Measurements from ENCODE around the gene LRRC36.

The LRRC36 gene

GRCh38 chr16:67395105-67395457 is 68.5 kb downstream of the LRRC36 start:
- Histone ChIP-seq H3K14ac (ENCODE audit: low read length) (no peak overlapping the region), H3K9me3 (ENCODE audit: insufficient read depth, low read depth, low read length) (peaks cover 2% of the 10 kb centered on the region), H3K4me2 (ENCODE audit: low read length) (no peak overlapping the region), H3K9ac (ENCODE audit: low read length) (no peak overlapping the region), H2BK120ac (ENCODE audit: insufficient read depth, low read length, poor library complexity) (no peak overlapping the region), H3K79me1 (ENCODE audit: low read length) (no peaks in the 10 kb centered on the region), H4K91ac (ENCODE audit: low read depth, low read length) (no peak overlapping the region), H2AK5ac (ENCODE audit: low read length) (no peak overlapping the region), H3K27ac (ENCODE audit: low read depth, low read length) (no peak overlapping the region), H3K36me3 (ENCODE audit: control insufficient read depth in 1 of 2, insufficient read depth in 2 of 2, low read length in 2 of 2) (no peaks in the 10 kb centered on the region), H3K27me3 (ENCODE audit: insufficient read depth, low read length) (peaks cover 33% of the 10 kb centered on the region), H2BK12ac (ENCODE audit: low read length) (no peak overlapping the region), H3K79me2 (ENCODE audit: control insufficient read depth, insufficient read depth, low read length, poor library complexity) (no peaks in the 10 kb centered on the region), H4K8ac (ENCODE audit: low read depth, low read length) (no peak overlapping the region), H3K4me3 (ENCODE audit: low read depth, low read length) (no peak overlapping the region), H2BK5ac (ENCODE audit: low read depth, low read length, poor library complexity) (no peak overlapping the region), H2AFZ (ENCODE audit: insufficient read depth, low read length, poor library complexity) (no peak overlapping the region), H3K23ac (ENCODE audit: low read length) (no peak overlapping the region), H3K4me1 (ENCODE audit: control insufficient read depth in 1 of 2, insufficient read depth in 2 of 2, low read length in 2 of 2) (peaks cover 17 to 19% of the 10 kb centered on the region in 2 experiments), H3K4ac (ENCODE audit: low read depth, low read length) (no peak overlapping the region), H3K18ac (ENCODE audit: low read length) (no peak overlapping the region), H4K12ac (ENCODE audit: low read depth, low read length) (no peak overlapping the region)
- no peak for DNase-seq
- WGBS (ENCODE audit: extremely low coverage, insufficient coverage, insufficient read length): no CpG with 5 or more reads among the region's 10 CpGs

GRCh38 chr16:67395458-67396158 is 69.0 kb downstream of the LRRC36 start:
- H4K91ac ChIP-seq (ENCODE audit: low read depth, low read length): no peak overlapping the region
- H2BK5ac ChIP-seq (ENCODE audit: low read depth, low read length, poor library complexity): no peak overlapping the region
- no peak overlapping the region for H3K4me3 ChIP-seq (ENCODE audit: low read depth, low read length)
- H2AFZ ChIP-seq (ENCODE audit: insufficient read depth, low read length, poor library complexity): no peak overlapping the region
- H4K12ac ChIP-seq (ENCODE audit: low read depth, low read length): no peak overlapping the region
- H3K4me1 ChIP-seq (ENCODE audit: control insufficient read depth in 1 of 2, insufficient read depth in 2 of 2, low read length in 2 of 2): peaks cover 17 to 19% of the 10 kb centered on the region in 2 experiments
- H3K27me3 ChIP-seq (ENCODE audit: insufficient read depth, low read length): peaks cover 33% of the 10 kb centered on the region
- no peak overlapping the region for H2BK12ac ChIP-seq (ENCODE audit: low read length)
- H3K4ac ChIP-seq (ENCODE audit: low read depth, low read length): no peak overlapping the region
- no peak overlapping the region for H3K9ac ChIP-seq (ENCODE audit: low read length)
- H3K4me2 ChIP-seq (ENCODE audit: low read length): peak overlapping the region; percentile 19
- no CpG with 5 or more reads among the region's 13 CpGs for WGBS (ENCODE audit: extremely low coverage, insufficient coverage, insufficient read length)
- no peak overlapping the region for H4K8ac ChIP-seq (ENCODE audit: low read depth, low read length)
- no peaks in the 10 kb centered on the region for H3K36me3 ChIP-seq (ENCODE audit: control insufficient read depth in 1 of 2, insufficient read depth in 2 of 2, low read length in 2 of 2)
- H3K79me1 ChIP-seq (ENCODE audit: low read length): no peaks in the 10 kb centered on the region
- H2AK5ac ChIP-seq (ENCODE audit: low read length): no peak overlapping the region
- no peak for DNase-seq
- peaks cover 2% of the 10 kb centered on the region for H3K9me3 ChIP-seq (ENCODE audit: insufficient read depth, low read depth, low read length)
- no peak overlapping the region for H3K14ac ChIP-seq (ENCODE audit: low read length)
- H3K79me2 ChIP-seq (ENCODE audit: control insufficient read depth, insufficient read depth, low read length, poor library complexity): no peaks in the 10 kb centered on the region
- no peak overlapping the region for H3K23ac ChIP-seq (ENCODE audit: low read length)
- no peak overlapping the region for H3K18ac ChIP-seq (ENCODE audit: low read length)
- no peak overlapping the region for H2BK120ac ChIP-seq (ENCODE audit: insufficient read depth, low read length, poor library complexity)
- H3K27ac ChIP-seq (ENCODE audit: low read depth, low read length): no peak overlapping the region

GRCh38 chr16:67396159-67397035 is 69.8 kb downstream of the LRRC36 start:
- Histone ChIP-seq H3K18ac (ENCODE audit: low read length) (no peak overlapping the region), H2BK12ac (ENCODE audit: low read length) (no peak overlapping the region), H3K9me3 (ENCODE audit: insufficient read depth, low read depth, low read length) (peaks cover 2% of the 10 kb centered on the region), H3K79me2 (ENCODE audit: control insufficient read depth, insufficient read depth, low read length, poor library complexity) (no peaks in the 10 kb centered on the region), H3K23ac (ENCODE audit: low read length) (no peak overlapping the region), H2BK5ac (ENCODE audit: low read depth, low read length, poor library complexity) (no peak overlapping the region), H4K8ac (ENCODE audit: low read depth, low read length) (no peak overlapping the region), H3K4me1 (ENCODE audit: control insufficient read depth in 1 of 2, insufficient read depth in 2 of 2, low read length in 2 of 2) (peaks cover 17 to 19% of the 10 kb centered on the region in 2 experiments), H3K9ac (ENCODE audit: low read length) (no peak overlapping the region), H3K4ac (ENCODE audit: low read depth, low read length) (no peak overlapping the region), H3K36me3 (ENCODE audit: control insufficient read depth in 1 of 2, insufficient read depth in 2 of 2, low read length in 2 of 2) (no peaks in the 10 kb centered on the region), H3K4me2 (ENCODE audit: low read length) (peak overlapping the region; percentile 19), H3K27ac (ENCODE audit: low read depth, low read length) (no peak overlapping the region), H4K12ac (ENCODE audit: low read depth, low read length) (no peak overlapping the region), H2AFZ (ENCODE audit: insufficient read depth, low read length, poor library complexity) (no peak overlapping the region), H3K14ac (ENCODE audit: low read length) (no peak overlapping the region), H3K27me3 (ENCODE audit: insufficient read depth, low read length) (peaks cover 33% of the 10 kb centered on the region), H3K79me1 (ENCODE audit: low read length) (no peaks in the 10 kb centered on the region), H2BK120ac (ENCODE audit: insufficient read depth, low read length, poor library complexity) (no peak overlapping the region), H4K91ac (ENCODE audit: low read depth, low read length) (no peak overlapping the region), H3K4me3 (ENCODE audit: low read depth, low read length) (no peak overlapping the region), H2AK5ac (ENCODE audit: low read length) (no peak overlapping the region)
- DNase-seq: peak; percentile 79 to 87
- no CpG with 5 or more reads among the region's 31 CpGs for WGBS (ENCODE audit: extremely low coverage, insufficient coverage, insufficient read length)

- Histone ChIP-seq H3K4me2 (ENCODE audit: low read length) (no peak overlapping the region), H3K4me1 (ENCODE audit: control insufficient read depth in 1 of 2, insufficient read depth in 2 of 2, low read length in 2 of 2) (peaks cover 17 to 19% of the 10 kb centered on the region in 2 experiments), H2BK12ac (ENCODE audit: low read length) (no peak overlapping the region), H4K8ac (ENCODE audit: low read depth, low read length) (no peak overlapping the region), H3K27me3 (ENCODE audit: insufficient read depth, low read length) (peaks cover 33% of the 10 kb centered on the region), H3K4me3 (ENCODE audit: low read depth, low read length) (no peak overlapping the region), H2AFZ (ENCODE audit: insufficient read depth, low read length, poor library complexity) (no peak overlapping the region), H3K9me3 (ENCODE audit: insufficient read depth, low read depth, low read length) (peaks cover 2% of the 10 kb centered on the region), H4K12ac (ENCODE audit: low read depth, low read length) (no peak overlapping the region), H3K79me2 (ENCODE audit: control insufficient read depth, insufficient read depth, low read length, poor library complexity) (no peaks in the 10 kb centered on the region), H3K27ac (ENCODE audit: low read depth, low read length) (no peak overlapping the region), H3K36me3 (ENCODE audit: control insufficient read depth in 1 of 2, insufficient read depth in 2 of 2, low read length in 2 of 2) (no peaks in the 10 kb centered on the region), H2AK5ac (ENCODE audit: low read length) (no peak overlapping the region), H4K91ac (ENCODE audit: low read depth, low read length) (no peak overlapping the region), H3K4ac (ENCODE audit: low read depth, low read length) (no peak overlapping the region), H3K79me1 (ENCODE audit: low read length) (no peaks in the 10 kb centered on the region), H3K23ac (ENCODE audit: low read length) (no peak overlapping the region), H2BK120ac (ENCODE audit: insufficient read depth, low read length, poor library complexity) (no peak overlapping the region), H3K14ac (ENCODE audit: low read length) (no peak overlapping the region), H3K9ac (ENCODE audit: low read length) (no peak overlapping the region), H3K18ac (ENCODE audit: low read length) (no peak overlapping the region), H2BK5ac (ENCODE audit: low read depth, low read length, poor library complexity) (no peak overlapping the region)
- WGBS (ENCODE audit: extremely low coverage, insufficient coverage, insufficient read length): no CpG with 5 or more reads among the region's 15 CpGs
- peak in 1 of 2 donors; percentile 40 for DNase-seq
Measured at GRCh38 chr16:67397036-67397801, 70.6 kb downstream of the LRRC36 start.

Data from trophoblast cell (in vitro differentiated cells and primary cell).